Measurements from ENCODE around the gene GMDS.

Gene GMDS

GRCh38 chr6:2110504-2110903 is 134.9 kb downstream of the GMDS start:
- Mint-ChIP-seq H3K4me3 (peak overlapping the region; percentile 69), H3K4me1 (peaks cover 23% of the 10 kb centered on the region), H3K27ac (ENCODE audit: low read depth) (peak overlapping the region; percentile 83), H3K36me3 (ENCODE audit: insufficient read depth) (peaks cover 4% of the 10 kb centered on the region), H3K9me3 (no peaks in the 10 kb centered on the region), H3K27me3 (no peaks in the 10 kb centered on the region)
- ATAC-seq (replicated peaks; ENCODE audit: extremely low read depth, poor library complexity, severe bottlenecking) (no peak), DNase-seq (ENCODE audit: low spot score in 2 of 2) (no peak)

DNA sequence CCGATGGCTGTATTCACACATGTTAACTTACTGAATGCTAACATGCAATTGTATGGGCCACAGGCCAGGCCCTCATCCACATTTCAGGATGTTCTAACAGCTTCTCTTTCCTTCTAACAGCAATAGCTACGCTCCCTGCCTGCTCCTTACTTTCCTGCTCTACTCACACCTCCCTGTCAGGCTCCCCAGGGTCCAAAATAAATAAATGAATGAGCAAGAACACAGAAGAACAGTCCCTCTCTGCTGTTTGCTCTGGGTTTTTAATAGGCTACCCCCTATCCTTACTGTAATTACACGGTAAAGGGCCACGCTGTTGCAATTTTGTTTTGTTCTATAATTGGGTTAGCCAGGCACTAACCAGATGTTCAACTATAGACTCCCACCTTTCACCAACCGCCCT is 135.6 kb downstream of the GMDS start:
- Mint-ChIP-seq H3K4me1 (peaks cover 23% of the 10 kb centered on the region), H3K27ac (ENCODE audit: low read depth) (no peak overlapping the region), H3K36me3 (ENCODE audit: insufficient read depth) (peaks cover 4% of the 10 kb centered on the region), H3K4me3 (no peak overlapping the region), H3K9me3 (no peaks in the 10 kb centered on the region), H3K27me3 (no peaks in the 10 kb centered on the region)
- ATAC-seq (replicated peaks; ENCODE audit: extremely low read depth, poor library complexity, severe bottlenecking) (no peak), DNase-seq (ENCODE audit: low spot score in 2 of 2) (no peak)

- H3K4me1 Mint-ChIP-seq: peaks cover 23% of the 10 kb centered on the region
- H3K9me3 Mint-ChIP-seq: no peaks in the 10 kb centered on the region
- ATAC-seq (replicated peaks; ENCODE audit: extremely low read depth, poor library complexity, severe bottlenecking) (no peak), DNase-seq (ENCODE audit: low spot score in 2 of 2) (no peak)
- peaks cover 4% of the 10 kb centered on the region for H3K36me3 Mint-ChIP-seq (ENCODE audit: insufficient read depth)
- H3K27me3 Mint-ChIP-seq: no peaks in the 10 kb centered on the region
- H3K27ac Mint-ChIP-seq (ENCODE audit: low read depth): no peak overlapping the region
- no peak overlapping the region for H3K4me3 Mint-ChIP-seq
Observed at GRCh38 chr6:2108700-2109306, 136.6 kb downstream of the GMDS start.

DNA sequence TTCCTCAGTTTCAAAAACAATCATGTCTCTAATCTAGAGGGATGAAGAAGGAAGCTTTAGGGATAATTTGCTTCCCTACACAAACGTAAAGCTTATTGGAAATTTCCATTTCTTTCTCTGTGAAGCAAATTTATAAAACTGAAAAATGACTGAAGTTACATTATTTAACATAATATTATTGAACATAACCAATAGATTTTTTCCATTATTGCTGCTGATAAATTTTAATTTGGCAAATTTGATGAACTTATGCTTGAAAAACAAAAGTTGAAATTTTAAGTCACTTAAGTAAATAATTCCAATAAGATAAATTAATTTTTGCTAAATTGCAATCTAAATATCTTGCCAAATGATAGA is 140.9 kb downstream of the GMDS start:
- Mint-ChIP-seq H3K9me3 (no peaks in the 10 kb centered on the region), H3K4me1 (no peaks in the 10 kb centered on the region), H3K36me3 (ENCODE audit: insufficient read depth) (peaks cover 4% of the 10 kb centered on the region), H3K4me3 (no peak overlapping the region), H3K27ac (ENCODE audit: low read depth) (no peak overlapping the region), H3K27me3 (no peaks in the 10 kb centered on the region)
- no peak for DNase-seq (ENCODE audit: low spot score in 2 of 2)
- no peak for ATAC-seq (replicated peaks; ENCODE audit: extremely low read depth, poor library complexity, severe bottlenecking)

GRCh38 chr6:2103765-2104523 is 141.5 kb downstream of the GMDS start:
- no peaks in the 10 kb centered on the region for H3K4me1 Mint-ChIP-seq
- H3K9me3 Mint-ChIP-seq: no peaks in the 10 kb centered on the region
- H3K4me3 Mint-ChIP-seq: no peak overlapping the region
- ATAC-seq (replicated peaks; ENCODE audit: extremely low read depth, poor library complexity, severe bottlenecking): no peak
- H3K27me3 Mint-ChIP-seq: no peaks in the 10 kb centered on the region
- H3K36me3 Mint-ChIP-seq (ENCODE audit: insufficient read depth): peaks cover 5% of the 10 kb centered on the region
- H3K27ac Mint-ChIP-seq (ENCODE audit: low read depth): no peak overlapping the region
- DNase-seq (ENCODE audit: low spot score in 2 of 2): no peak

GRCh38 chr6:2102966-2103365 is 142.4 kb downstream of the GMDS start:
- DNase-seq (ENCODE audit: low spot score in 2 of 2) (no peak), ATAC-seq (replicated peaks; ENCODE audit: extremely low read depth, poor library complexity, severe bottlenecking) (no peak)
- no peaks in the 10 kb centered on the region for H3K9me3 Mint-ChIP-seq
- no peak overlapping the region for H3K4me3 Mint-ChIP-seq
- H3K36me3 Mint-ChIP-seq (ENCODE audit: insufficient read depth): peaks cover 5% of the 10 kb centered on the region
- no peaks in the 10 kb centered on the region for H3K27me3 Mint-ChIP-seq
- H3K4me1 Mint-ChIP-seq: no peaks in the 10 kb centered on the region
- H3K27ac Mint-ChIP-seq (ENCODE audit: low read depth): no peak overlapping the region

DNA sequence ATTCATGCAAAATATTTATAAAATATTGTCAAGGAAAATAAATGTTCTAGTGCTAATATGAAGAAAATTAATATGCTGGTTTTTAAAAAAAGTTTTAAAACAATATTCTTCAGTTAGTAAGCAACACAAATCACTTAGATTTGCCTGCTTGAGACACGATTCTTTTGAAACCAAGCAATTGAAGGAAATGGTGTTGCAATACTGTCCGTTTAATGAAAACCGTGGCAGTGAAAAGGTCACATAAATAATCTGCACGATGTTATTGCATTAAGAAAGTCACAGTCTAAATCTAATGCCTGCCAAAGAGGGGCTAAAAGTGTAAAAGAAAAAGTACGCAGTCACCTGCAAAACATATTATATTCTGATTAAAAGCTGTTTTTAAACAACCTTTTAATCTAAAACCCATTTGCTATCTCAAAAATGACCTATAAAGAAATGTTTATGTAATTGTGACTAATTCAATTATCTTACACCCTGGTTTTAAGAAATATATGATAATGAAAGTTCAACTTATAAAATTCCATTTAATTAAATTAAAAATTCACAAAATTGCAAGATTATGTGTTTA is 143.0 kb downstream of the GMDS start:
- DNase-seq (ENCODE audit: low spot score in 2 of 2) (no peak), ATAC-seq (replicated peaks; ENCODE audit: extremely low read depth, poor library complexity, severe bottlenecking) (no peak)
- Mint-ChIP-seq H3K27me3 (no peaks in the 10 kb centered on the region), H3K27ac (ENCODE audit: low read depth) (no peak overlapping the region), H3K36me3 (ENCODE audit: insufficient read depth) (peaks cover 5% of the 10 kb centered on the region), H3K4me1 (no peaks in the 10 kb centered on the region), H3K4me3 (no peak overlapping the region), H3K9me3 (no peaks in the 10 kb centered on the region)

- H3K9me3 Mint-ChIP-seq: no peaks in the 10 kb centered on the region
- peaks cover 3% of the 10 kb centered on the region for H3K36me3 Mint-ChIP-seq (ENCODE audit: insufficient read depth)
- no peak for DNase-seq (ENCODE audit: low spot score in 2 of 2)
- H3K27me3 Mint-ChIP-seq: no peaks in the 10 kb centered on the region
- no peak overlapping the region for H3K4me3 Mint-ChIP-seq
- ATAC-seq (replicated peaks; ENCODE audit: extremely low read depth, poor library complexity, severe bottlenecking): no peak
- no peak overlapping the region for H3K27ac Mint-ChIP-seq (ENCODE audit: low read depth)
- H3K4me1 Mint-ChIP-seq: no peaks in the 10 kb centered on the region
Observed at GRCh38 chr6:2101213-2101612, 144.2 kb downstream of the GMDS start.

DNA sequence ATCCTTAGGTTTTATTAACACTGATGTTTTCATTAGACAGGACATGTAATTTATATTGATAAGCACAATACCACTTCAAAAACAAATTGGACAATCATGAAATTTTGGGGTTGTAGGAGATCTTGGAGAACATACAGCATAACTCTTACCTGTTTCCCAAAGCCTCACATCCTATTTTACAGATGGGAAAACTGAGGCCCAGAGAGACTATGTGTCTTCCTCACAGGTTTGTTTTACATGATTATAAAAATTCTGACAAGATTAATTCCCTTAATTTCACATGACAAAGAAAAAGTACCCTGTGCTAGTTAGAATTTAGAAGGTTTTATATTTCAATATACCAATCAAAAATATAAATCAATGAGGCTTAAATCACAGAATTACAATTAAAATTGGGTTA is 145.5 kb downstream of the GMDS start:
- Mint-ChIP-seq H3K4me1 (no peaks in the 10 kb centered on the region), H3K9me3 (no peaks in the 10 kb centered on the region), H3K27me3 (no peaks in the 10 kb centered on the region), H3K36me3 (ENCODE audit: insufficient read depth) (peaks cover 3% of the 10 kb centered on the region), H3K4me3 (no peak overlapping the region), H3K27ac (ENCODE audit: low read depth) (no peak overlapping the region)
- ATAC-seq (replicated peaks; ENCODE audit: extremely low read depth, poor library complexity, severe bottlenecking) (no peak), DNase-seq (ENCODE audit: low spot score in 2 of 2) (no peak)

DNA sequence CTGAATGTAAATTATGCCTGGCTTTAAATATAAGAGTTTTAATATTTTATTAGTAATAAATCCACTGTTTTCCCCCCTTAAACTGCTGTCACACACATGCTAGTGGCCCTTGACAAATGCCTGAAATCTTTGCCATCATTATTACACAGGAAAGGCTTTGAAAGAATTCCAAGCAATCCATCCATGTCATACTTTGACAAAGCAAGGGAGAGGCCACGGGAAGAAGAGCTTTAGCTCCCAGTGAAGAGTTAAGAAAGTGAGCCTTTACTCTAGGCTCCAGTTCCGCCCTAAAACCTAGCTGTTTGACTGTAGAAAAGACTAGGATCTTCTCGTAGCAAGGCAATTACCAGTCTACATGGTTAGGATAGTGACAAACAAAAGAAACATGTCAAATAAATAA is 147.9 kb downstream of the GMDS start:
- no peak overlapping the region for H3K4me3 Mint-ChIP-seq
- no peaks in the 10 kb centered on the region for H3K4me1 Mint-ChIP-seq
- H3K36me3 Mint-ChIP-seq (ENCODE audit: insufficient read depth): peaks cover 3% of the 10 kb centered on the region
- DNase-seq (ENCODE audit: low spot score in 2 of 2) (no peak), ATAC-seq (replicated peaks; ENCODE audit: extremely low read depth, poor library complexity, severe bottlenecking) (no peak)
- H3K27ac Mint-ChIP-seq (ENCODE audit: low read depth): no peak overlapping the region
- H3K9me3 Mint-ChIP-seq: no peaks in the 10 kb centered on the region
- no peaks in the 10 kb centered on the region for H3K27me3 Mint-ChIP-seq

GRCh38 chr6:2094642-2095041 is 150.8 kb downstream of the GMDS start:
- peaks cover 1% of the 10 kb centered on the region for H3K36me3 Mint-ChIP-seq (ENCODE audit: insufficient read depth)
- H3K4me3 Mint-ChIP-seq: no peak overlapping the region
- no peak overlapping the region for H3K27ac Mint-ChIP-seq (ENCODE audit: low read depth)
- no peak for ATAC-seq (replicated peaks; ENCODE audit: extremely low read depth, poor library complexity, severe bottlenecking)
- H3K9me3 Mint-ChIP-seq: no peaks in the 10 kb centered on the region
- DNase-seq (ENCODE audit: low spot score in 2 of 2): no peak
- no peaks in the 10 kb centered on the region for H3K27me3 Mint-ChIP-seq
- H3K4me1 Mint-ChIP-seq: no peaks in the 10 kb centered on the region

GRCh38 chr6:2086326-2086965 is 159.0 kb downstream of the GMDS start:
- ATAC-seq (replicated peaks; ENCODE audit: extremely low read depth, poor library complexity, severe bottlenecking): no peak
- H3K4me1 Mint-ChIP-seq: peaks cover 18% of the 10 kb centered on the region
- no peaks in the 10 kb centered on the region for H3K9me3 Mint-ChIP-seq

GRCh38 chr6:2085657-2086056 is 159.7 kb downstream of the GMDS start:
- Mint-ChIP-seq H3K9me3 (no peaks in the 10 kb centered on the region), H3K36me3 (ENCODE audit: insufficient read depth) (no peaks in the 10 kb centered on the region), H3K4me3 (no peak overlapping the region), H3K4me1 (peaks cover 23% of the 10 kb centered on the region), H3K27ac (ENCODE audit: low read depth) (no peak overlapping the region), H3K27me3 (no peaks in the 10 kb centered on the region)
- ATAC-seq (replicated peaks; ENCODE audit: extremely low read depth, poor library complexity, severe bottlenecking) (no peak), DNase-seq (ENCODE audit: low spot score in 2 of 2) (no peak)

More at GRCh38 chr6:2086326-2086965, 159.0 kb downstream of the GMDS start:
- no peak overlapping the region for H3K4me3 Mint-ChIP-seq
- no peaks in the 10 kb centered on the region for H3K36me3 Mint-ChIP-seq (ENCODE audit: insufficient read depth)
- no peak overlapping the region for H3K27ac Mint-ChIP-seq (ENCODE audit: low read depth)
- DNase-seq (ENCODE audit: low spot score in 2 of 2): no peak
- no peaks in the 10 kb centered on the region for H3K27me3 Mint-ChIP-seq
